ENCODE data around the gene THAP4. TPM values are rescaled to one million over a fixed set of nuclear protein-coding genes. Genes with fewer than 3 reads are reported as not detected.

THAP4 gene
- total RNA-seq, 3 donors from 2014 or later (not counting 1 experiment from before 2014, with no cell fraction given): 19.8 to 29.2 (median 27.8) TPM

DNA sequence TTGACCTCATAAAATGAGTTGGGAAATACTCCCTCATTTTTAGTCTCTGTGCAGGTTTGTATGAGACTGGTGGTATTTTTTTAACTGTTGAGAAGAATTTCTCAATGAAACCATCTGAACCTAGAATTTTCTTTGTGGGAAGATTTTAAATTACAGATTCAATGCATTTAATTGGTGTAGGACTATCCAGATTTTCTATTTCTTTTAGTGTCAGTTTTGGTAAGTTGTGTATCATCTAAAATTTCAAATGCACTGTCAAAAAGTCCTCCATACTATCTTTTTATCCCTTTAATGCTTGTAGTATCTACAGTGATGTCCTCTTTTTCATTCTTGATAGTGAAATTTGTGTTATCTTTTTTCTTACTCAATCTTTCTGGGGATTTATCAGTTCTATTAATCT is 80.2 kb downstream of the THAP4 start:
- intact Hi-C loops (cut with micrococcal nuclease): no loop called here
- Mint-ChIP-seq H3K4me1 (peaks cover 0 to 11% of the 10 kb centered on the region in 2 donors), H3K9me3 (peaks cover 0 to 4% of the 10 kb centered on the region in 2 donors), H3K4me3 (no peak overlapping the region), H3K27ac (no peak overlapping the region), H3K36me3 (peaks cover 9% of the 10 kb centered on the region), H3K27me3 (ENCODE audit: low read depth in 2 of 2) (peaks cover 16% of the 10 kb centered on the region in 2 donors)
- Histone ChIP-seq H3K36me3 (ENCODE audit: control insufficient read depth, insufficient read depth, low read length) (no peaks in the 10 kb centered on the region), H3K4me3 (ENCODE audit: low read length) (no peak overlapping the region), H3K4me1 (ENCODE audit: control insufficient read depth, insufficient read depth, low read length) (peaks cover 14% of the 10 kb centered on the region), H3K27ac (ENCODE audit: low read length) (no peak overlapping the region), H3K9me3 (ENCODE audit: control insufficient read depth, insufficient read depth, low read length) (peaks cover 3% of the 10 kb centered on the region), H3K27me3 (ENCODE audit: control insufficient read depth, insufficient read depth, low read length) (peaks cover 13% of the 10 kb centered on the region)
- ATAC-seq (no peak), DNase-seq (no peak)
- TF ChIP-seq, protein P1, sequence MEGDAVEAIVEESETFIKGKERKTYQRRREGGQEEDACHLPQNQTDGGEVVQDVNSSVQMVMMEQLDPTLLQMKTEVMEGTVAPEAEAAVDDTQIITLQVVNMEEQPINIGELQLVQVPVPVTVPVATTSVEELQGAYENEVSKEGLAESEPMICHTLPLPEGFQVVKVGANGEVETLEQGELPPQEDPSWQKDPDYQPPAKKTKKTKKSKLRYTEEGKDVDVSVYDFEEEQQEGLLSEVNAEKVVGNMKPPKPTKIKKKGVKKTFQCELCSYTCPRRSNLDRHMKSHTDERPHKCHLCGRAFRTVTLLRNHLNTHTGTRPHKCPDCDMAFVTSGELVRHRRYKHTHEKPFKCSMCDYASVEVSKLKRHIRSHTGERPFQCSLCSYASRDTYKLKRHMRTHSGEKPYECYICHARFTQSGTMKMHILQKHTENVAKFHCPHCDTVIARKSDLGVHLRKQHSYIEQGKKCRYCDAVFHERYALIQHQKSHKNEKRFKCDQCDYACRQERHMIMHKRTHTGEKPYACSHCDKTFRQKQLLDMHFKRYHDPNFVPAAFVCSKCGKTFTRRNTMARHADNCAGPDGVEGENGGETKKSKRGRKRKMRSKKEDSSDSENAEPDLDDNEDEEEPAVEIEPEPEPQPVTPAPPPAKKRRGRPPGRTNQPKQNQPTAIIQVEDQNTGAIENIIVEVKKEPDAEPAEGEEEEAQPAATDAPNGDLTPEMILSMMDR (IDR thresholded peaks at IDR 0.05): no peak

DNA sequence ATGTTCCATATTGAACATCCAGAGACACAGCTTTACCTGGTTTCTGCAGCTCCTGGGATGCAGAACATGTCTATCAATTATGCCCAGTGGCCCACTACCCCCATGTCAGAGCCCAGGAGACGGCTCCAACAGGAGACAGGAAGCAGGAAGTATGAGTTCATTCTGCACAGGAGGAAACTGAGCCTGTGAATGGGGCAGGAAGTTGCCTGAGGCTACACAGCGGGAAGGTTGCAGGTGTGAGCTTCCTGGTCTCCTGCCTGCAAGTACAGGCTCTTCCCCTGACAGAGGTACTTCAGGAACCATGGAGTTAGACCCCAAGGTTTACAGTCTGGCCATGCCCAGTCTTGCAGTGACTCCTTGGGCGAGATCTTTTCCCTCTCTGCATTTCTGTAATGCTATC is 81.2 kb downstream of the THAP4 start:
- TF ChIP-seq, protein P1 (IDR thresholded peaks at IDR 0.05): no peak
- peaks cover 13% of the 10 kb centered on the region for H3K27me3 ChIP-seq (ENCODE audit: control insufficient read depth, insufficient read depth, low read length)
- Mint-ChIP-seq H3K36me3 (peaks cover 9% of the 10 kb centered on the region), H3K27me3 (ENCODE audit: low read depth in 2 of 2) (peaks cover 16 to 22% of the 10 kb centered on the region in 2 donors), H3K27ac (no peak overlapping the region), H3K9me3 (peaks cover 0 to 4% of the 10 kb centered on the region in 2 donors), H3K4me3 (peak overlapping the region; percentile 28), H3K4me1 (peaks cover 0 to 11% of the 10 kb centered on the region in 2 donors)
- peaks cover 21% of the 10 kb centered on the region for H3K4me1 ChIP-seq (ENCODE audit: control insufficient read depth, insufficient read depth, low read length)
- no peak overlapping the region for H3K27ac ChIP-seq (ENCODE audit: low read length)
- H3K4me3 ChIP-seq (ENCODE audit: low read length): no peak overlapping the region
- intact Hi-C loops (cut with micrococcal nuclease): no loop called here
- DNase-seq (no peak), ATAC-seq (no peak)
- H3K9me3 ChIP-seq (ENCODE audit: control insufficient read depth, insufficient read depth, low read length): peaks cover 3% of the 10 kb centered on the region
- H3K36me3 ChIP-seq (ENCODE audit: control insufficient read depth, insufficient read depth, low read length): no peaks in the 10 kb centered on the region
- WGBS (ENCODE audit: insufficient coverage): 33% methylated on average over 3 of the region's 3 CpGs

DNA sequence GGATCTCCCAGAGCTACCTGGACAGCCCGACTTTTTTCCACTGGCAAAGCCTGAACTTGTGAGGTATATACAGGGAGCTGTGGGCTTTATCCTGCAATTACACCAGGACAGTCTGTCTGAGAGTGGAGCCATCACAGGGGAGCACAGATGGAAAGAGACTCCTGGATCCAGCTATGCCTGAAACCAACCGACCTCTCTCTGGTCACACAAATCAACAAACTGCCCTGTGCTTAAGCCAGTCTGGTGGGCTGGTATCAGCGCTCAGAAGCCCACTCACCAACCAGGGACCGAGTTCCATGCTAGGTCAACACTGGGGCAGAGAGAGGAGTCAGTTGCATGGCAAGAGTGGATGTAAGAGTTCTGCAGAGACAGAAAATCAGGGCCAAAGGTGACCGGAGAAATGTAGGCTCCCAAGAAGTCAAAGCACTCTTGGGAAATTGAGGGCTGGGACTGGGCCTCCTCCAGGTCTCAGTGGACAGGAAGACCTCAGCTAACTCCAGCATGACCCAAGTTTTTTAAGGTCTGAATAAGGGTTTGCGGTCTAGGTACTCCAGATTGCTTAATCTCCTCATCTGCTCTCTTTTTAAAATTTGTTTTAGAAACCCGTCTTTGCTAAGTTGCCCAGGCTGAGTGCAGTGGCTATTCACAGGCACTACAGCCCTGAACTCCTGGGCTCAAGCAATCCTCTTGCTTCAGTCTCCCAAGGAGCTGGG is 82.2 kb downstream of the THAP4 start:
- peaks cover 12% of the 10 kb centered on the region for H3K27me3 ChIP-seq (ENCODE audit: control insufficient read depth, insufficient read depth, low read length)
- peaks cover 9% of the 10 kb centered on the region for H3K36me3 Mint-ChIP-seq
- no peaks in the 10 kb centered on the region for H3K36me3 ChIP-seq (ENCODE audit: control insufficient read depth, insufficient read depth, low read length)
- no peak overlapping the region for H3K4me3 ChIP-seq (ENCODE audit: low read length)
- TF ChIP-seq, protein P1 (IDR thresholded peaks at IDR 0.05): no peak
- no peak overlapping the region for H3K27ac ChIP-seq (ENCODE audit: low read length)
- H3K9me3 ChIP-seq (ENCODE audit: control insufficient read depth, insufficient read depth, low read length): peaks cover 3% of the 10 kb centered on the region
- H3K27ac Mint-ChIP-seq: no peak overlapping the region
- peaks cover 13% of the 10 kb centered on the region for H3K4me1 ChIP-seq (ENCODE audit: control insufficient read depth, insufficient read depth, low read length)
- no peak for DNase-seq
- ATAC-seq: no peak
- H3K4me1 Mint-ChIP-seq: peaks cover 0 to 11% of the 10 kb centered on the region in 2 donors
- H3K4me3 Mint-ChIP-seq: no peak overlapping the region
- H3K9me3 Mint-ChIP-seq: peaks cover 0 to 4% of the 10 kb centered on the region in 2 donors
- WGBS (ENCODE audit: insufficient coverage): 93% methylated on average over 7 of the region's 7 CpGs
- peaks cover 16 to 17% of the 10 kb centered on the region in 2 donors for H3K27me3 Mint-ChIP-seq (ENCODE audit: low read depth in 2 of 2)
- intact Hi-C loops (cut with micrococcal nuclease): no loop called here

DNA sequence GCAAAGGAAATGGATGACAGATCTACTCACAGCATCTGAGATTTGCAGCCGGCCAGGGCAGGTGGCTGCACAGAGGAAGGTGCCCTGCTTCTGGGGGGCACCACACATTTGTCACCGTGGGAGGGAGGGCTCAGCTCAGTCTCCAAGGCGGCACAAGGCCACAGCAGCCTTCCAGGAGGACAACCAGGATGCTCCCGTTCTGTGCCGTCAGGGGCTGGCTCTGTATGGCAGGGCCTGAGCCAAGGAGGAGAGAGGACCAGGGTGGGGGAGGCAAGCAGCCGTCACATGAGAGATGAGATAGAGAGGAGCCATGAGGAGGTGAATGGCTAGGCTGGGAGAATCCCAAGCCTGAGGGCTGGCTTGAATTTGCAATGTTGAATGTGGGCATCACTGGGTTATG is 83.0 kb downstream of the THAP4 start:
- Histone ChIP-seq H3K4me3 (ENCODE audit: low read length) (no peak overlapping the region), H3K27ac (ENCODE audit: low read length) (no peak overlapping the region), H3K9me3 (ENCODE audit: control insufficient read depth, insufficient read depth, low read length) (peaks cover 3% of the 10 kb centered on the region), H3K27me3 (ENCODE audit: control insufficient read depth, insufficient read depth, low read length) (peaks cover 11% of the 10 kb centered on the region), H3K36me3 (ENCODE audit: control insufficient read depth, insufficient read depth, low read length) (no peaks in the 10 kb centered on the region), H3K4me1 (ENCODE audit: control insufficient read depth, insufficient read depth, low read length) (peaks cover 12% of the 10 kb centered on the region)
- ATAC-seq (no peak), DNase-seq (no peak)
- TF ChIP-seq, protein P1 (IDR thresholded peaks at IDR 0.05): no peak
- Mint-ChIP-seq H3K36me3 (peaks cover 9% of the 10 kb centered on the region), H3K4me3 (no peak overlapping the region), H3K9me3 (peaks cover 0 to 4% of the 10 kb centered on the region in 2 donors), H3K27ac (no peak overlapping the region), H3K4me1 (peaks cover 0 to 11% of the 10 kb centered on the region in 2 donors), H3K27me3 (ENCODE audit: low read depth in 2 of 2) (peaks cover 16% of the 10 kb centered on the region in 2 donors)
- WGBS (ENCODE audit: insufficient coverage): 69% methylated on average over 6 of the region's 6 CpGs
- intact Hi-C loops (cut with micrococcal nuclease): no loop called here
